SK-N-SH (cell line): Measurements from ENCODE around the gene CCSER1. TPM values are rescaled to one million over a fixed set of nuclear protein-coding genes. Genes with fewer than 3 reads are reported as not detected.

Experiments
- CTCF ChIA-PET: fragments of 300-600, 350-600 bp; formaldehyde crosslinking; extraction: SDS; loops from one replicate; lab custom pipeline; 2021; lab: Yijun Ruan, JAX
- POLR2A ChIA-PET: fragments of 350-600 bp; sonication (Branson Sonifier 250); formaldehyde crosslinking; extraction: SDS; loops from one replicate; lab custom pipeline; 2020; ENCODE audit warnings: antibody characterized with exemption, inconsistent platforms; lab: Yijun Ruan, JAX
- DNase-seq: peaks from one replicate; pipeline ENCODE4 v3.0.0; 2012
- H2AFZ ChIP-seq: fragments of 200-600 bp; sonication (generic); 2 replicates; pipeline ENCODE4 v1.8.1; 2016; ENCODE audit warnings: antibody characterized with exemption, mild to moderate bottlenecking, low read depth
- H3F3A ChIP-seq: fragments of 200-600 bp; sonication (generic); replicated peaks from 2 replicates; pipeline ENCODE3; 2016; ENCODE audit warnings: antibody characterized with exemption, mild to moderate bottlenecking; ENCODE audit not compliant: insufficient read depth
- H3K27ac ChIP-seq, 2 experiments: fragments of 200-500 bp in 1 of 2; fragments of 200-600 bp in 1 of 2; sonication (Bioruptor generic) in 1 of 2; sonication (generic), shearing (Covaris generic) in 1 of 2; 2 replicates each; pipeline versions ENCODE4 v1.5.1 to v1.6.1; 2014 to 2016; ENCODE audit warnings: low read depth in 2 of 2, inconsistent platforms in 1 of 2, low read length in 1 of 2, mild to moderate bottlenecking in 1 of 2, mixed read lengths in 1 of 2
- H3K27me3 ChIP-seq: fragments of 200-600 bp; sonication (generic), shearing (Covaris generic); 2 replicates; pipeline ENCODE4 v1.6.1; 2016; ENCODE audit warnings: mixed run types; ENCODE audit not compliant: insufficient read depth
- H3K36me3 ChIP-seq, 2 experiments: fragments of 200-500 bp in 1 of 2; fragments of 200-600 bp in 1 of 2; sonication (Bioruptor generic) in 1 of 2; sonication (generic) in 1 of 2; replicated peaks in 1 of 2; 2 replicates each; pipeline versions ENCODE3 to v1.5.1; 2014 to 2016; ENCODE audit warnings: low read length in 1 of 2, mild to moderate bottlenecking in 1 of 2; ENCODE audit not compliant: insufficient read depth in 2 of 2, control insufficient read depth in 1 of 2
- H3K4me1 ChIP-seq, 2 experiments: fragments of 200-500 bp in 1 of 2; fragments of 200-600 bp in 1 of 2; sonication (Bioruptor generic) in 1 of 2; sonication (generic), shearing (Covaris generic) in 1 of 2; 2 replicates each; pipeline versions ENCODE4 v1.5.1 to v1.6.1; 2014 to 2016; ENCODE audit warnings: low read depth in 1 of 2, low read length in 1 of 2, mixed run types in 1 of 2; ENCODE audit not compliant: insufficient read depth in 2 of 2, control insufficient read depth in 1 of 2
- H3K4me2 ChIP-seq: fragments of 200-600 bp; sonication (generic), shearing (Covaris generic); 2 replicates; pipeline ENCODE4 v1.6.1; 2017; ENCODE audit warnings: mixed run types
- H3K4me3 ChIP-seq, 2 experiments: fragments of 200-500 bp in 1 of 2; fragments of 200-600 bp in 1 of 2; sonication (Bioruptor generic) in 1 of 2; sonication (generic), shearing (Covaris generic) in 1 of 2; 2 replicates each; pipeline versions ENCODE4 v1.5.1 to v1.8.1; 2014 to 2016; ENCODE audit warnings: low read depth in 2 of 2, inconsistent platforms in 1 of 2, low read length in 1 of 2, mild to moderate bottlenecking in 1 of 2, mixed read lengths in 1 of 2, moderate library complexity in 1 of 2
- H3K79me2 ChIP-seq: fragments of 200-600 bp; sonication (generic); 2 replicates; pipeline ENCODE4 v1.8.1; 2017; ENCODE audit warnings: mild to moderate bottlenecking; ENCODE audit not compliant: insufficient read depth
- H3K9ac ChIP-seq: fragments of 200-600 bp; sonication (generic); 2 replicates; pipeline ENCODE4 v1.6.1; 2017; ENCODE audit warnings: mixed run types
- H3K9me2 ChIP-seq: fragments of 200-600 bp; sonication (generic); 2 replicates; pipeline ENCODE4 v1.6.1; 2017; ENCODE audit warnings: mixed run types
- H3K9me3 ChIP-seq: fragments of 200-600 bp; sonication (generic); 2 replicates; pipeline ENCODE4 v1.6.1; 2017; ENCODE audit warnings: mixed run types, mild to moderate bottlenecking, moderate library complexity
- H4K20me1 ChIP-seq: fragments of 200-600 bp; sonication (generic); 2 replicates; pipeline ENCODE4 v1.6.1; 2017; ENCODE audit warnings: mild to moderate bottlenecking, mixed run types; ENCODE audit not compliant: insufficient read depth
- CHD2 ChIP-seq: fragments of 150-350 bp; IDR thresholded peaks from 2 replicates; pipeline ENCODE4 v1.6.1; 2018; ENCODE audit warnings: low read length; ENCODE audit not compliant: partially characterized antibody
- EP300 ChIP-seq, 2 experiments: IDR thresholded peaks; 2 replicates each; pipeline versions ENCODE4 v1.4.0 to v1.6.1; 2012; ENCODE audit warnings: borderline replicate concordance in 1 of 2, low read depth in 1 of 2, low read length in 1 of 2
- EZH2phosphoT487 ChIP-seq: fragments of 200-600 bp; sonication (generic); IDR thresholded peaks from 2 replicates; pipeline ENCODE4 v1.6.1; 2017; ENCODE audit warnings: low read depth, mixed run types, mild to moderate bottlenecking, antibody characterized with exemption, moderate library complexity, borderline replicate concordance
- FOXJ3 ChIP-seq: sonication (generic); formaldehyde crosslinking; IDR thresholded peaks from 2 replicates; pipeline ENCODE4 v1.5.1; 2020; ENCODE audit warnings: mild to moderate bottlenecking, missing genetic modification reagents
- FOXM1 ChIP-seq: IDR thresholded peaks from 2 replicates; pipeline ENCODE4 v1.4.0; 2012; ENCODE audit warnings: low read depth, mild to moderate bottlenecking
- GABPA ChIP-seq: IDR thresholded peaks from 2 replicates; pipeline ENCODE4 v1.4.0; 2012; ENCODE audit warnings: low read depth, mild to moderate bottlenecking
- GATA2 ChIP-seq: sonication (generic); formaldehyde crosslinking; IDR thresholded peaks from 2 replicates; pipeline ENCODE4 v1.5.0; 2020; ENCODE audit warnings: mild to moderate bottlenecking, missing genetic modification reagents
- MEF2A ChIP-seq: IDR thresholded peaks from 2 replicates; pipeline ENCODE4 v1.4.0; 2012; ENCODE audit warnings: low read depth, borderline replicate concordance
- NFIC ChIP-seq: IDR thresholded peaks from 2 replicates; pipeline ENCODE4 v1.4.0; 2012; ENCODE audit warnings: borderline replicate concordance
- NRF1 ChIP-seq: IDR thresholded peaks from 2 replicates; pipeline ENCODE4 v1.6.1; 2012; ENCODE audit warnings: low read depth, mild to moderate bottlenecking, low read length
- RAD21 ChIP-seq: IDR thresholded peaks from 2 replicates; pipeline ENCODE4 v1.6.1; 2012; ENCODE audit warnings: mild to moderate bottlenecking, low read length
- RCOR1 ChIP-seq: fragments of 150-350 bp; IDR thresholded peaks from 2 replicates; pipeline ENCODE4 v1.6.1; 2017; ENCODE audit warnings: antibody characterized with exemption, low read length
- RXRA ChIP-seq: IDR thresholded peaks from 2 replicates; pipeline ENCODE4 v1.4.0; 2012; ENCODE audit warnings: low read depth, mild to moderate bottlenecking, borderline replicate concordance
- SMC3 ChIP-seq: IDR thresholded peaks from 2 replicates; pipeline ENCODE4 v1.6.1; 2012; ENCODE audit warnings: low read depth, low read length, improper control_type of control experiment
- TAF1 ChIP-seq: IDR thresholded peaks from 2 replicates; pipeline ENCODE4 v1.6.1; 2012; ENCODE audit warnings: low read depth, mild to moderate bottlenecking, low read length, moderate library complexity, borderline replicate concordance
- YY1 ChIP-seq: IDR thresholded peaks from 2 replicates; pipeline ENCODE4 v1.4.0; 2012; ENCODE audit warnings: low read depth, mild to moderate bottlenecking
- WGBS: methylation state at CpG from one replicate; pipeline ENCODE4 v1.1.6; 2017; ENCODE audit warnings: low lambda C conversion rate; 5-methylcytosine and 5-hydroxymethylcytosine counted together
- polyA plus RNA-seq, 3 experiments: library from polyadenylated mRNA; depleted of rRNA; stranded (reverse); fragments of >200 nt; gene quantifications; 2 replicates each; pipeline ENCODE4 v1.2.3, GENCODE V29; 2012
- TF ChIP-seq, protein P1 (sequence below): fragments of 150-350 bp; IDR thresholded peaks from 2 replicates; pipeline ENCODE4 v1.6.1; 2016; ENCODE audit warnings: mild to moderate bottlenecking, low read depth, low read length
- TF ChIP-seq, protein P2 (sequence below): IDR thresholded peaks from 2 replicates; pipeline ENCODE4 v1.4.0; 2012; ENCODE audit warnings: low read depth, borderline replicate concordance
- TF ChIP-seq, protein P3 (sequence below): fragments of 150-350 bp; IDR thresholded peaks from 2 replicates; pipeline ENCODE4 v1.6.1; 2017; ENCODE audit warnings: antibody characterized with exemption, low read length, low read depth, borderline replicate concordance
- TF ChIP-seq, protein P4 (sequence below): IDR thresholded peaks from 2 replicates; pipeline ENCODE4 v1.4.0; 2012; ENCODE audit warnings: low read depth

Gene CCSER1
- polyA plus RNA-seq, 1 of the 3 experiments (the other 2 are of a cell fraction): 0.05 TPM

DNA sequence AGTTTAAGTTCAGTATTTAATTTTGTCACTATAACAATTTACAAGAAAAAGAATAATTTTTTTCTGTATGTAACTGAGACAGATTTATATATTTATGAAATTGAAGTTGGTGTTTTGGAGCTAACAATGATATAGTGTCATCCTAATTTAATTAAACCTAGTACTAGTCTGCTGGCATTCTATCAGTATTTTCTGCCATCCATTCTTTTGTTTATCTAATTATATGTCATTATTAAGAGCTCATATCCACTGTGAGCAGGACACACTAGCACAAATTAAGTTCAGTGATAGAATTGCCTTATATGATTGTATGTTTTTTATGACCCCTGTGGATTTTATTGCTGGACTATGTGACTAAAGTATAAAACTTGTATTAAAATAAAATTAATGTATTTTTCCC, 996.5 kb downstream of the CCSER1 start:
- H3K27ac ChIP-seq: no peak overlapping the region
- H3K36me3 ChIP-seq: no peaks in the 10 kb centered on the region
- H2AFZ ChIP-seq: no peak overlapping the region
- H3F3A ChIP-seq: no peaks in the 10 kb centered on the region
- peaks cover 0 to 2% of the 10 kb centered on the region in 2 experiments; a peak in 1 of 4 replicates for H3K4me1 ChIP-seq
- H3K9me2 ChIP-seq: no peaks in the 10 kb centered on the region
- H3K9ac ChIP-seq: no peak overlapping the region
- H3K4me3 ChIP-seq: no peak overlapping the region
- no peaks in the 10 kb centered on the region for H3K9me3 ChIP-seq
- DNase-seq: no peak
- H3K27me3 ChIP-seq: no peaks in the 10 kb centered on the region
- H3K79me2 ChIP-seq: no peaks in the 10 kb centered on the region
- no peak overlapping the region for H3K4me2 ChIP-seq
- TF ChIP-seq EP300 (IDR thresholded peaks at IDR 0.05; ENCODE audit: borderline replicate concordance in 1 of 2, low read depth in 1 of 2, low read length in 1 of 2): peak in 1 of 2 experiments; percentile 56; a peak in 2 of 4 replicates
- peak; percentile 34; the same call in 1 of the 2 replicates for TF ChIP-seq RCOR1
- TF ChIP-seq, protein P1, sequence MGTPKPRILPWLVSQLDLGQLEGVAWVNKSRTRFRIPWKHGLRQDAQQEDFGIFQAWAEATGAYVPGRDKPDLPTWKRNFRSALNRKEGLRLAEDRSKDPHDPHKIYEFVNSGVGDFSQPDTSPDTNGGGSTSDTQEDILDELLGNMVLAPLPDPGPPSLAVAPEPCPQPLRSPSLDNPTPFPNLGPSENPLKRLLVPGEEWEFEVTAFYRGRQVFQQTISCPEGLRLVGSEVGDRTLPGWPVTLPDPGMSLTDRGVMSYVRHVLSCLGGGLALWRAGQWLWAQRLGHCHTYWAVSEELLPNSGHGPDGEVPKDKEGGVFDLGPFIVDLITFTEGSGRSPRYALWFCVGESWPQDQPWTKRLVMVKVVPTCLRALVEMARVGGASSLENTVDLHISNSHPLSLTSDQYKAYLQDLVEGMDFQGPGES: no peak
- TF ChIP-seq, all 33 proteins: peak for 2
- H4K20me1 ChIP-seq: no peaks in the 10 kb centered on the region
- ChIA-PET CTCF (interaction anchor here (1.5 to 2.0 kb wide), 2 partner anchors 10 to 11 kb away, joined by 3 to 8 read pairs; no protein-coding TSS in a partner anchor), POLR2A (no interaction called here)

DNA sequence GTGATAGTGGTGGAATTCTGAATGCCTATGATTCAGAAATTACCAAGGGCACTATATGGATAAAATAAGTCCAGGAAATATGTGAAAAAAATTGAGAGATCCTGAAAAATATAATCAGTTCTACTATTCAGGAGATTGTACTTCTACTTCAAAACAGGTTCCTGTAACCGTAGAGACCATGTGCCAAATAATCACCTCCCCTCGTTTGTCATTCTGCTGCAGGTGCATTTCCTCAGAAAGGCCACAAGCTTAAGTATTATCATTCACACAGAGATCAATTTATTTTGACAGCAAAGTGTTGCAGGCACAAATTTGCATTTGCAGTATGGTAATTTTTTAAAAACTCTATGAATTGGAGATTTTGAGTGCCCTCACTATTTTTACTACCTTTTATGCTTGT, 1000.0 kb downstream of the CCSER1 start:
- CTCF ChIA-PET: no interaction called here
- TF ChIP-seq, protein P2, sequence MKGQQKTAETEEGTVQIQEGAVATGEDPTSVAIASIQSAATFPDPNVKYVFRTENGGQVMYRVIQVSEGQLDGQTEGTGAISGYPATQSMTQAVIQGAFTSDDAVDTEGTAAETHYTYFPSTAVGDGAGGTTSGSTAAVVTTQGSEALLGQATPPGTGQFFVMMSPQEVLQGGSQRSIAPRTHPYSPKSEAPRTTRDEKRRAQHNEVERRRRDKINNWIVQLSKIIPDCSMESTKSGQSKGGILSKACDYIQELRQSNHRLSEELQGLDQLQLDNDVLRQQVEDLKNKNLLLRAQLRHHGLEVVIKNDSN: no peak
- TF ChIP-seq FOXM1 (no peak), NFIC (no peak), RCOR1 (no peak), GATA2 (CRISPR knock-in tag) (no peak), FOXJ3 (CRISPR knock-in tag) (no peak), MEF2A (no peak), RAD21 (no peak), CHD2 (no peak), NRF1 (no peak), EZH2phosphoT487 (no peak), RXRA (no peak), GABPA (no peak), YY1 (no peak), TAF1 (no peak), SMC3 (no peak)
- TF ChIP-seq, protein P3, sequence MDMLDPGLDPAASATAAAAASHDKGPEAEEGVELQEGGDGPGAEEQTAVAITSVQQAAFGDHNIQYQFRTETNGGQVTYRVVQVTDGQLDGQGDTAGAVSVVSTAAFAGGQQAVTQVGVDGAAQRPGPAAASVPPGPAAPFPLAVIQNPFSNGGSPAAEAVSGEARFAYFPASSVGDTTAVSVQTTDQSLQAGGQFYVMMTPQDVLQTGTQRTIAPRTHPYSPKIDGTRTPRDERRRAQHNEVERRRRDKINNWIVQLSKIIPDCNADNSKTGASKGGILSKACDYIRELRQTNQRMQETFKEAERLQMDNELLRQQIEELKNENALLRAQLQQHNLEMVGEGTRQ: no peak
- TF ChIP-seq, protein P4, sequence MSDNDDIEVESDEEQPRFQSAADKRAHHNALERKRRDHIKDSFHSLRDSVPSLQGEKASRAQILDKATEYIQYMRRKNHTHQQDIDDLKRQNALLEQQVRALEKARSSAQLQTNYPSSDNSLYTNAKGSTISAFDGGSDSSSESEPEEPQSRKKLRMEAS: no peak
- TF ChIP-seq, protein P1: no peak
- TF ChIP-seq, all 33 proteins: peak for 0
- H3K79me2 ChIP-seq: no peaks in the 10 kb centered on the region
- no peak overlapping the region for H2AFZ ChIP-seq
- POLR2A ChIA-PET: no interaction called here
- no peaks in the 10 kb centered on the region for H3K9me2 ChIP-seq
- no peak overlapping the region for H3K4me3 ChIP-seq
- H3K4me1 ChIP-seq: peaks cover 0 to 2% of the 10 kb centered on the region in 2 experiments; a peak in 1 of 4 replicates
- no peaks in the 10 kb centered on the region for H3K9me3 ChIP-seq
- no peaks in the 10 kb centered on the region for H3K27me3 ChIP-seq
- no peak overlapping the region for H3K27ac ChIP-seq
- no peak overlapping the region for H3K9ac ChIP-seq
- no peak for DNase-seq
- H3K36me3 ChIP-seq: no peaks in the 10 kb centered on the region
- H3K4me2 ChIP-seq: no peak overlapping the region
- WGBS: 66% methylated on average over 2 of the region's 2 CpGs
- no peaks in the 10 kb centered on the region for H4K20me1 ChIP-seq
- H3F3A ChIP-seq: no peaks in the 10 kb centered on the region
